ENCODE results near the gene KRTAP10-12. TPM values are rescaled to one million over a fixed set of nuclear protein-coding genes. Genes with fewer than 3 reads are reported as not detected.

KRTAP10-12 gene
- polyA plus RNA-seq, 3 donors: not detected

- Mint-ChIP-seq H3K36me3 (peaks cover 0 to 12% of the 10 kb centered on the region in 2 donors), H3K27ac (no peak overlapping the region), H3K27me3 (ENCODE audit: low read depth in 3 of 3) (peaks cover 82 to 99% (median 91%) of the 10 kb centered on the region in 3 donors), H3K9me3 (peaks cover 8 to 45% (median 20%) of the 10 kb centered on the region in 7 donors), H3K4me3 (peak overlapping the region in 1 of 2 donors; percentile 81), H3K4me1 (peaks cover 1% of the 10 kb centered on the region)
- WGBS (ENCODE audit: insufficient coverage): 9% methylated on average over 26 of the region's 46 CpGs
- no peak overlapping the region for H3K4me3 ChIP-seq (replicated peaks in 1 of 3; ENCODE audit: low read depth in 2 of 3, low read length in 3 of 3)
- peaks cover 7 to 33% of the 10 kb centered on the region in 2 donors for H3K9me3 ChIP-seq (replicated peaks in 1 of 2; ENCODE audit: control insufficient read depth in 1 of 2, insufficient read depth in 1 of 2, low read length in 2 of 2)
- no peaks in the 10 kb centered on the region for H3K79me2 ChIP-seq (ENCODE audit: insufficient read depth, low read length)
- no peaks in the 10 kb centered on the region for H3K4me1 ChIP-seq (ENCODE audit: control insufficient read depth in 1 of 2, insufficient read depth in 2 of 2, low read length in 2 of 2)
- peaks cover 52 to 90% of the 10 kb centered on the region in 2 donors for H3K27me3 ChIP-seq (ENCODE audit: control insufficient read depth in 2 of 2, insufficient read depth in 2 of 2, low read length in 2 of 2)
- no peak for DNase-seq
- H4K20me1 ChIP-seq (ENCODE audit: insufficient read depth, low read length): no peaks in the 10 kb centered on the region
- H3K27ac ChIP-seq (ENCODE audit: low read depth in 1 of 2, low read length in 2 of 2): no peak overlapping the region
- intact Hi-C loops (cut with micrococcal nuclease): no loop called here
- no peak overlapping the region for H2AFZ ChIP-seq (ENCODE audit: insufficient read depth, low read depth, low read length, poor library complexity, severe bottlenecking)
- no peaks in the 10 kb centered on the region for H3K36me3 ChIP-seq (replicated peaks in 1 of 2; ENCODE audit: control insufficient read depth in 1 of 2, insufficient read depth in 2 of 2, low read length in 2 of 2)
- H3K9ac ChIP-seq (ENCODE audit: insufficient read depth, low read length, poor library complexity, severe bottlenecking): no peak overlapping the region
- H3K4me2 ChIP-seq (replicated peaks; ENCODE audit: extremely low read depth, low read length, poor library complexity, severe bottlenecking): no peak overlapping the region
- TF ChIP-seq CTCF (IDR thresholded peaks at IDR 0.05): no peak
Observed at GRCh38 chr21:44706706-44707581, 10.0 kb downstream of the KRTAP10-12 start.

GRCh38 chr21:44708213-44708865 is 11.4 kb downstream of the KRTAP10-12 start:
- Mint-ChIP-seq H3K36me3 (peaks cover 0 to 12% of the 10 kb centered on the region in 2 donors), H3K27me3 (ENCODE audit: low read depth in 3 of 3) (peaks cover 88 to 100% (median 96%) of the 10 kb centered on the region in 3 donors), H3K4me1 (peaks cover 1% of the 10 kb centered on the region), H3K4me3 (peak overlapping the region in 1 of 2 donors; percentile 80), H3K27ac (no peak overlapping the region), H3K9me3 (peaks cover 8 to 47% (median 23%) of the 10 kb centered on the region in 7 donors)
- Histone ChIP-seq H3K9ac (ENCODE audit: insufficient read depth, low read length, poor library complexity, severe bottlenecking) (no peak overlapping the region), H3K4me1 (ENCODE audit: control insufficient read depth in 1 of 2, insufficient read depth in 2 of 2, low read length in 2 of 2) (no peaks in the 10 kb centered on the region), H3K36me3 (replicated peaks in 1 of 2; ENCODE audit: control insufficient read depth in 1 of 2, insufficient read depth in 2 of 2, low read length in 2 of 2) (no peaks in the 10 kb centered on the region), H2AFZ (ENCODE audit: insufficient read depth, low read depth, low read length, poor library complexity, severe bottlenecking) (no peak overlapping the region), H3K4me2 (replicated peaks; ENCODE audit: extremely low read depth, low read length, poor library complexity, severe bottlenecking) (no peak overlapping the region), H4K20me1 (ENCODE audit: insufficient read depth, low read length) (no peaks in the 10 kb centered on the region), H3K4me3 (replicated peaks in 1 of 3; ENCODE audit: low read depth in 2 of 3, low read length in 3 of 3) (no peak overlapping the region), H3K9me3 (replicated peaks in 1 of 2; ENCODE audit: control insufficient read depth in 1 of 2, insufficient read depth in 1 of 2, low read length in 2 of 2) (peaks cover 7 to 44% of the 10 kb centered on the region in 2 donors), H3K27ac (ENCODE audit: low read depth in 1 of 2, low read length in 2 of 2) (no peak overlapping the region), H3K27me3 (ENCODE audit: control insufficient read depth in 2 of 2, insufficient read depth in 2 of 2, low read length in 2 of 2) (peaks cover 65 to 92% of the 10 kb centered on the region in 2 donors), H3K79me2 (ENCODE audit: insufficient read depth, low read length) (no peaks in the 10 kb centered on the region)
- WGBS (ENCODE audit: insufficient coverage): 1% methylated on average over 7 of the region's 13 CpGs
- no peak for TF ChIP-seq CTCF (IDR thresholded peaks at IDR 0.05)
- intact Hi-C loops (cut with micrococcal nuclease): no loop called here
- DNase-seq: no peak

Measured in CD14-positive monocyte (primary cell).